Stimulated activated naive CD8-positive, alpha-beta T cell treated with anti-CD3 and anti-CD28 coated beads, Interleukin-15, Interleukin-2, amounts not matched to agents 100 U/mL and 50 U/mL, for 24 hours (primary cell): Measurements from ENCODE around the gene PPTC7.
"Not testable (repeated sequence)": the region's sequence is repeated elsewhere in the genome, so short reads cannot be mapped to it uniquely, and the experiment has no call there.

ENCODE experiments used
- ATAC-seq: fragments of 150-1000 bp; cut with Tn5 transposase; one replicate; pipeline ENCODE4 v1.10.0; 2021
- DNase-seq: peaks from one replicate; pipeline ENCODE4 v3.0.0; 2021

PPTC7 gene

GRCh38 chr12:110536834-110537604 lies 46.1 kb downstream of the PPTC7 start:
- no peak for ATAC-seq

GRCh38 chr12:110534811-110535210 lies 48.3 kb downstream of the PPTC7 start:
- DNase-seq (no peak), ATAC-seq (no peak)

More at GRCh38 chr12:110536834-110537604, 46.1 kb downstream of the PPTC7 start:
- no peak for DNase-seq

GRCh38 chr12:110533607-110534006 lies 49.5 kb downstream of the PPTC7 start:
- no peak for ATAC-seq
- DNase-seq, result no peak

GRCh38 chr12:110532644-110533043 lies 50.5 kb downstream of the PPTC7 start:
- ATAC-seq (no peak), DNase-seq (no peak)

GRCh38 chr12:110531741-110532333 lies 51.3 kb downstream of the PPTC7 start:
- DNase-seq (no peak), ATAC-seq (peak; percentile 78)

DNA sequence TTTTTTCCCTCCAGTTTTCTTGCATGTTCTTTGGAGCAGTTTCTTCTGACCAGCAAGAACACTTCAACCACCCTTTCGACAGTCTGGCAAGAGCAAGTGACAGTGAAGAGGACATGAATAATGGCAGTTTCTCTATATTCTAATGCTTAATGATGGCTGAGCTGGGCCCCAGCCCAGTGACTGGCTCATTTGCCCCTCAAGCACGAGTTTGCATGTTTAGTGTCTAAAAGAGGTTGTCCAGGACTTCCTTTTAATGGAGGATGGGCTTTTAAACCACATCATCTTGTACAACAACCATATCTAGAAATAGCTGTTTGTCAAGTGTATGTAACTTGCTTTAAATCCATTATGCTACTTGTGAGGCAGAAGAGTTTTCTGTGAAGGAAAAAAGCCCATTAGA lies 52.6 kb downstream of the PPTC7 start:
- no peak for ATAC-seq
- no peak for DNase-seq

DNA sequence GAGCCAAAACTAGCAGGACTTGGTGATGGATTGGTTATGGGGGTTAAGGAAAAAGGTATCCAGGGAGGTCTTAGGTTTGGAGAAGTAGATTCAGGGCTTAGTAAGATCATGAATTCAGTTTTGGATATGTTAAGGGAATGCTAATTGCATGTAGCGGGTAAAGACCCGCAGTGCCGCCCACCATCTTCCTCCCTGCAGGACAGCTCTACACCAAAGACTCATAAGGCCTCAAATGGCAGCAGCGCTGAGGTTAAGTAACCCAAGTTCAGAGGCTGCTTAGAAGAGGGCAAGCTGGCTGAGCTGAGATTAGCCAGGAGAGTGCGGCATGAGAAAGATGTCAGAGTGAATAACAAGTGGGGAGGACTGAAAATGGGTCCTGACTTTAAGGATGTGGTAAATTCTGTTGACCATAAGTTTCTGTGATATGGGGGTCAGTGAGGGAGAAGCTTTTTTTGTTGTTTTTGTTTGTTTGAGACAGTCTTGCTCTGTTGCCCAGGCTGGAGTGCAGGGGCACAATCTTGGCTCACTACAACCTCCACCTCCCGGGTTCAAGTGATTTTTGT lies 54.8 kb downstream of the PPTC7 start:
- ATAC-seq (no peak), DNase-seq (no peak)

DNA sequence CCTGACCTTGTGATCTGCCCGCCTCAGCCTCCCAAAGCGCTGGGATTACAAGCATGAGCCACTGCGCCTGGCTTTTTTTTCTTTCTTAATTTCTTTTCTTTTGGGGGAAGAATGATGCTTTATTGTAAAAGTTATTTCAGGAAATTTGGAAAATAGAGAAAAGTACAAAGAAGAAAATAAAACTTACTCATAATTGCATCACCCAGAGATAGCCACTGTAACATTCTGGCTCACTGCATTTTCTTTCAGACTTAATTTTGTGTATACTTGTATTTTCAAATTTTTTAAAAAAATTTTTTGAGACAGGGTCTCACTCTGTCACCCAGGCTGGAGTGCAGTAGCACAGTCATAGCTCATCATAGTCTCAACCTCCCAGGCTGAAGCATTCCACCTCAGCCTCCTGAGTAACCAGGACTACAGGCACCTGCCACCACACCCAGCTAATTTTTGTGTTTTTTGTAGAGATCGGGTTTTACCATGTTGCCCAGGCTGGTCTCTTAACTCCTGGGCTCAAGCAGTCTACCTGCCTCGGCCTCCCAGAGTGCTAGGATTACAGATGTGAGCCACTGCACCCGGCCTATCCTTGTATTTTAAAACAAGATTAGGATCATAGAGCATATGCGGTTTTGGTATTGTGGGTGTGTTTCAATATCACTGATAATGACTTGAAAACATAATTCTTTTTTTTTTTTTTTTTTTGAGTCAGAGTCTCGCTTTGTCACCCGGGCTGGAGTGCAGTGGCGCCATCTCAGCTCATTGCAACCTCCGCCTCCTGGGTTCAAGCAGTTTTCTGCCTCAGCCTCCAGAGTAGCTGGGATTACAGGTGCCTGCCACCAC lies 62.0 kb downstream of the PPTC7 start:
- peak; percentile 52 for ATAC-seq

DNA sequence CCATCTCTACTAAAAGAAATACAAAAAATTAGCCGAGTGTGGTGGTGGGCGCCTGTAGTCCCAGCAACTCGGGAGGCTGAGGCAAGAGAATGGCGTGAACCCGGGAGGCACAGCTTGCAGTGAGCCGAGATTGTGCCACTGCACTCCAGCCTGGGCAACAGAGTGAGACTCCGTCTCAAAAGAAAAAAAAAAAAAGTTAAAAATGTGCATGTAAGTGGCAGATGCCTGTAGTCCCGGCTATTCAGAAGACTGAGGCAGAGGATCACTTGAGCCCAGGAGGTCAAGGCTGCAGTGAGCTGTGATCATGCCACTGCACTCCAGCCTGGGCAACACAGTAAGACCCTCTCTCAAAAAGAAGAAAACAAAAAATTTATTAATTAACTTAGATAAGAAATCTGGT lies 65.1 kb downstream of the PPTC7 start:
- DNase-seq, ATAC-seq: not testable (repeated sequence)

More for the DNA sequence above, 62.0 kb downstream of the PPTC7 start:
- not testable (repeated sequence) for DNase-seq

GRCh38 chr12:110516995-110517394 lies 66.1 kb downstream of the PPTC7 start:
- ATAC-seq (no peak), DNase-seq (no peak)

- no peak for ATAC-seq
These were observed 68.8 kb downstream of the PPTC7 start for GRCh38 chr12:110514363-110514762.

GRCh38 chr12:110513842-110514241 lies 69.3 kb downstream of the PPTC7 start:
- DNase-seq (no peak), ATAC-seq (no peak)

More at GRCh38 chr12:110514363-110514762, 68.8 kb downstream of the PPTC7 start:
- no peak for DNase-seq

GRCh38 chr12:110508071-110508586 lies 75.0 kb downstream of the PPTC7 start:
- ATAC-seq (no peak), DNase-seq (no peak)

DNA sequence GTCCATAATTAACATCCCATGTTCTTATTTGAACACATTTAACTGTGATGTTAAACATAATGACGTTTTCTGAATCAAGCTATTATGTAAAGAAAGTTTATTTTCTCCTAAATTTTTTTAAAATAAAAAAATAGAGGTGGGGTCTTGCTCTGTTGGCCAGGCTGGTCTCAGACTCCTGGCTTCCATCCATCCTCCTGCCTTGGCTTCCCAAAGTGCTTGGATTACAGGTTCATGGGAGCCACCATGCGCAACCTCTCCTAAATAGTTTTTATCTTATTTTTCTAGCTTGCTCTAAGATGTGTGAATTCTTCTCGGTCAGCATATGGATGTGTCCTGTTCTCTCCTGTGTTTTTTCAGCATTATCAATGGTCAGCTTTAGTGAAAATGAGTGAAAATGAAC lies 77.8 kb downstream of the PPTC7 start:
- no peak for DNase-seq
- no peak for ATAC-seq

DNA sequence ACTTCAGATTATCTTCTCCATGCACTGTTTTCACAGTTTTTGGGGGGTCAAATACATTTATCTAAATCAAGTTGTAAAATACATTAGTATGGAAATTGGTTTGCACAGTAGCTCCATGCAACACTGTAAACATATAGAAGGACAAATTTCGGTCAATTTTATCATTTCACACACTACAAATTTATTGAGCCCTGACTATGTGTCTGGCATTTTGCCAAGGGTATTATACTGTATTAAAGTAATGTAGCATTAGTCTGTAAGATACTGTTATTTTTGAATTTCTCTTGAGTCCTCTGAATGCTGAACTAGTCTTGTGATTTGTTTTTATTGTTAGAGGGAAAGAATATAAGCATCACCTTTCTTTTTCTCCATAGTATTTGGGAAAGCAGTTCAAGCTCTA lies 79.7 kb downstream of the PPTC7 start:
- no peak for ATAC-seq

GRCh38 chr12:110501752-110502738 lies 81.1 kb downstream of the PPTC7 start, which contains the start of the genes RAD9B and VPS29:
Gene RAD9B, plus strand, starts transcription at chr12:110502331. Its CDS starts 7 bp downstream, at chr12:110502338.
Gene VPS29, minus strand, starts transcription at chr12:110502111. Its CDS starts 60 bp downstream, at chr12:110502051.
- peak; percentile 98 for DNase-seq
- peak; percentile 99 for ATAC-seq

More for the DNA sequence above, 79.7 kb downstream of the PPTC7 start:
- DNase-seq, result no peak

DNA sequence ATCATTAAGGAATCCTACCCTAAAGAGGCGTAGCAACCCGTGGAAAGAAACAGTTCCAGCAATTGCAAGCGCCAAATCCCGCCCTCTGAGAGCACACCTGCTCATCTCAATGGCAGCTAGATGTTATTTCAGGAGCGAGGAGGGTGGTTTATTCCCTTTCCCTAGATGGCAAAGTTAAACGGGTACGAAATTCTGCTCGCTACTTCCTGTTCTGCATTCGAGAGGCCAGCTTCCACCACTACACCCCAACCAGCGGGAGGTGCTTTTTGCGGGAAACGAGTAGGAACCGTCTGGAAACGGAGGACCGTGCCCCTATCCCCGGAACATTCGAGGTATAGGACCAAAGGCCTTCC lies 81.7 kb downstream of the PPTC7 start:
- ATAC-seq (no peak), DNase-seq (no peak)

DNA sequence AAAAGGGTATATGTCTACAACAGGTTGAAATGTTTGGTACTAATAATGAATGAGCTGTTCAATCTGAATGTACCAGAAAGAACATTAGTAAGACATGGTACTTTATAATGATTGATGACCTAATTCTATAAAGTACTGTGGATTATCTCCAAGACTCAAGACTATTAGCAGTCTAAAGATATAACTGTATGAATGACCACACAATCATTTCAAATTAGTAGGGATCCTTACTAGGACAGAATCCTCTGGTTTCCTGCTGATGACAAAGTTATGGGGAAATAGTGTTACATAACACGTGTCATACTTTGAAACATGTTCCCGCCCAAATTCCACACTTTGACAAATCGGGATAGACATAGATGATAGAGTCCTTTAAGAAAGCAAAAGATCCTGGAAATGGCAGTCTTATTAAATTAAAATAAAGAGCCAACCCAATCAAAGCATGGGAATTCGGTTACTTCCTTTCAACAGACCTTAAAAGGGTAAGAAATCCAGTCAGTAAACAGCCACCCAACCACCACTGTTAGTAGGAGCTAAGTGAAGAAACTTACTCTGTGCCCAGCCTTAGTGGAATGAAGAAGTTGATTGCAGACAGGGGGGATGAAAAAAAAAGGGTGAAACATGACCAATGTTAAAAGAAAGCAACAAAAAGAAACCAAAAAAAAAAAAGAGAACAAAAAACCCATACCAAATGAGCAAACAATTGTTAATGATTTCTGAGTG lies 84.0 kb downstream of the PPTC7 start:
- no peak for ATAC-seq
- no peak for DNase-seq
